Skeletal muscle tissue (tissue), 4 donors: Measurements from ENCODE around the gene MORN1. TPM values are rescaled to one million over a fixed set of nuclear protein-coding genes. Genes with fewer than 3 reads are reported as not detected.

Experiments
- H3K27ac ChIP-seq: one replicate; pipeline ENCODE4 v1.7.0; 2013; ENCODE audit warnings: mild to moderate bottlenecking, low read depth, low read length, inconsistent platforms
- H3K27me3 ChIP-seq, 3 donors: one replicate each; pipeline ENCODE4 v1.7.0; 2013; ENCODE audit warnings: low read length in 3 of 3; ENCODE audit not compliant: control insufficient read depth in 3 of 3, insufficient read depth in 3 of 3
- H3K36me3 ChIP-seq, 3 donors: one replicate each; pipeline ENCODE4 v1.7.0; 2013; ENCODE audit warnings: low read length in 3 of 3; ENCODE audit not compliant: control insufficient read depth in 3 of 3, insufficient read depth in 3 of 3
- H3K4me1 ChIP-seq, 3 donors: one replicate each; pipeline ENCODE4 v1.7.0; 2013; ENCODE audit warnings: low read length in 3 of 3, mild to moderate bottlenecking in 3 of 3; ENCODE audit not compliant: control insufficient read depth in 3 of 3, insufficient read depth in 3 of 3
- H3K4me3 ChIP-seq, 3 donors: one replicate each; pipeline ENCODE4 v1.7.0; 2013; ENCODE audit warnings: low read length in 3 of 3
- H3K9ac ChIP-seq, 3 donors: one replicate each; pipeline ENCODE4 v1.7.0; 2013; ENCODE audit warnings: low read length in 3 of 3, mild to moderate bottlenecking in 3 of 3, moderate library complexity in 2 of 3, low read depth in 1 of 3
- H3K9me3 ChIP-seq, 3 donors: one replicate each; pipeline ENCODE4 v1.7.0; 2013; ENCODE audit warnings: low read length in 3 of 3; ENCODE audit not compliant: control insufficient read depth in 3 of 3
- total RNA-seq: library from RNA; depleted of rRNA; stranded (reverse); fragments of >200 nt; gene quantifications from one replicate; pipeline ENCODE4 v1.2.3, GENCODE V29; 2014
- donor health status: Osteomylitis.

MORN1 gene
- total RNA-seq, 1 donor from 2014 or later, result 4.2 TPM

DNA sequence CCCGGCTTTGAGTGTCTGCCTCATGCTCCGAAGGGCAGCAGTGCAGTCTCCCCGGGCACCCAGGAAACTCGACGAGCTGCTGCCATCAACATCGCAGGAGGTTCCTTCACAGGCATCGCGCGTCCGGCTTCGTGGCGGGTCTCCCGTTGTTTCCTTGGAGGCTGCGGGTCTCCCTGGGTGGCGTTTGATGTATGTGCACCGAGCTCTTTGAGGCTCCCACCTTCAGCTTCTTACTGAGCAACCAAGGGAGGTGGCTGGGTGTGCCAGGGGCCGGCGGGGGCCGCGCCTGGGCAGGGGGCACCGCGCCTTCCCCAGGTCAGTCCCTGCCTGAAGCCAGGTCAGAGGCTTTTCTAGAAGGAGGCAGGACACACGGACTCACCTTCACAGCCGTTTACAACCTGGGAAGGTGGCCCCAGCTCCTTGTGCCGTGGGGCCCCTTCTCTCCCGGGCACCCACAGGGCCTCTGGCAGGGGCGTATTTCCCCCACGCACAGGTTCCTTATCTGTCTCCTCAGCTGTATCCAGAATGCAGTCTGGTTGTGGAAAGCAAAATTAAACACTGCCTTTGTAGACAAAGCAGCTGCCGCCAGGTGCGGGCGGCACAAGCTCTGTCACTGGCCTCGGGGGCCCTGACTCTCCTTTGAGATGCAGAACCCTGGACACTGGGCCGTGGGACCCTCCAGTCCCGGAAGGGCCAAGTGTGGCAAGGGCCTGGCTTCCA is 42.7 kb upstream of the MORN1 start:
- no peaks in the 10 kb centered on the region for H3K4me1 ChIP-seq
- H3K27ac ChIP-seq, result no peak overlapping the region
- H3K9me3 ChIP-seq, result no peaks in the 10 kb centered on the region
- peaks cover 49 to 65% (median 62%) of the 10 kb centered on the region in 3 donors for H3K27me3 ChIP-seq
- H3K4me3 ChIP-seq, result no peak overlapping the region
- no peak overlapping the region for H3K9ac ChIP-seq
- H3K36me3 ChIP-seq, result no peaks in the 10 kb centered on the region

DNA sequence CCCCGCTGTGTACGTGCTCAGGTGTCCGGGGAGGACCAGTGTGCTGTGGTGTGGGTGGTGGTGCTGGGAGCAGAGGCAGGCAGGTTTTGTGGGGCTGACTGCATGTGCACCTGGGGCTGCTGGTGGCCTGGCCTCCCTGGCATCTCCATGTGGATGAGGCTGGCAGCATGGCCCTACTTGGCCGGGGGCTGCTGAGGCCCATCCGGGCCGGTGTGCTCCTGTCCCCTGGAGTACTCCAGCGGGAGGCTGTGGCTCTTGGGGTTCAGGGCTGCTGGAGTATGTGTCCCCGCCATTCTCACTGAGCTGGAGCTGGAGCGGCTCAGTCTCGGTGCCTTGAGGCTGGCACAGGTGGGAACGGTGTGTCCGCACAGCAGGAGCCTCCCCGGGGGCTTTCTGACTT is 41.8 kb upstream of the MORN1 start:
- H3K9me3 ChIP-seq, result no peaks in the 10 kb centered on the region
- peaks cover 47 to 67% (median 63%) of the 10 kb centered on the region in 3 donors for H3K27me3 ChIP-seq
- H3K4me3 ChIP-seq, result no peak overlapping the region
- no peak overlapping the region for H3K27ac ChIP-seq
- no peaks in the 10 kb centered on the region for H3K4me1 ChIP-seq
- H3K9ac ChIP-seq, result no peak overlapping the region
- no peaks in the 10 kb centered on the region for H3K36me3 ChIP-seq

DNA sequence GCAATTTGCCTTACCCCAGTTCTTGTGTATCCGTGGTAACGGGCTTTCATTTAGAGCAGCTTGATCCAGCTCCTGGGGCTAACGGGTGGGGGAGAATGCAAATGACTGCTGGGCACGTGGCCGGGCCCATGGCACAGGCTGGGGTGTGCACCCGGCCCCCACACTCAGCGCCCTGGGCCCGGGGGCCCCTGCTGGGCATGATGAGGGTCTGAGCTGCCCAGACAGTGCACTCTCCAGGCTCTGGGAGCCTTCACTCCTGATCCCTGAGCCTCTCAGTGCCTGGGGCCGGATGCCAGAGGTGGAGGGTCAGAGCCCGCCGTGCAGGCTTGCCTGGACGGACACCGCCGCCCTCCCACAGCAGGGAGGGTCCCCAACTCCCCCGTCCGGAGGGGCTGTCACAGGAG is 41.1 kb upstream of the MORN1 start:
- Histone ChIP-seq H3K4me1 (no peaks in the 10 kb centered on the region), H3K4me3 (no peak overlapping the region), H3K27ac (no peak overlapping the region), H3K36me3 (no peaks in the 10 kb centered on the region), H3K9me3 (no peaks in the 10 kb centered on the region), H3K27me3 (peaks cover 43 to 69% (median 61%) of the 10 kb centered on the region in 3 donors), H3K9ac (no peak overlapping the region)

DNA sequence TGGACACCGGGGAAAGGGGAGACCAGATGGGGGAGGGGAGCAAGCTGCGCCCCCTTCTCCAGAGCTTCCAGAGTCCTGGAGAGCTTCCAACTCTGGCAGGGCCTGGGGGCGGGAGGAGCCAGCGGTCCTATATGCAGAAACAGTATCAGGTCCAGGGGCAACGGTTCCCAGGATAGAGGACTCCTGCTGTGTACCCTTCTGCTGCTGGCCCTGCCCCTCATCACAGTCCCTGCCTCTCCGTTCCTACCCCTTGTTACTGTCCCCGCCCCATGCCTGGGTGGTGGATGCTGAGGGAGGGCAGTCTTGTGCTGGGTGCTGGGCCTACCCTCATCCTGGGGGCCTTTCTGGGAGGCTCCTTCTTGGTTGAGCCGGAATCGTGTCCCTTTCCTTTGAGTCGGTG is 40.2 kb upstream of the MORN1 start:
- no peaks in the 10 kb centered on the region for H3K9me3 ChIP-seq
- H3K4me1 ChIP-seq, result no peaks in the 10 kb centered on the region
- no peak overlapping the region for H3K9ac ChIP-seq
- H3K36me3 ChIP-seq, result no peaks in the 10 kb centered on the region
- H3K27me3 ChIP-seq, result peaks cover 46 to 76% (median 63%) of the 10 kb centered on the region in 3 donors
- no peak overlapping the region for H3K4me3 ChIP-seq
- no peak overlapping the region for H3K27ac ChIP-seq

DNA sequence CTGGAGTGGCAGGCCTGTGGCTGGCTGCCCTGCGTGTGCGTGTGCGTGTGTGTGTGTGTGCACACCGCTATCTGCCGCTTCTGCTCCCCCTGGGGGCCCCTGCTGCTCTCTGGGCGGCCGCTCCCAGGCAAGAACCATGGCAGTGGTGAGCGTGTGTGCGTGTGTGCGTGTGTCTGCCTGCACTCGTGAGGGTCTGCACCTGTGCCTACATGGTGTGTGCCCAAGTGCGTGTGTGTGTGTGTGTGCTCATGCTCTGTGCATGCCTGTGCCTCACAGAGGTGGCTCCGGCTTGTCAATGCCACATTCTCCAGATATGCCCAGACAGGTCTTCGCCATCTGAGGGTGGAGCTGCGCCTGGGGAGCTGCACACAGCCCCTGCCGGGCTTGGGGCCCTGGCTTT is 39.7 kb upstream of the MORN1 start:
- Histone ChIP-seq H3K27ac (no peak overlapping the region), H3K36me3 (no peaks in the 10 kb centered on the region), H3K4me1 (no peaks in the 10 kb centered on the region), H3K9ac (no peak overlapping the region), H3K9me3 (no peaks in the 10 kb centered on the region), H3K4me3 (no peak overlapping the region), H3K27me3 (peaks cover 51 to 78% (median 67%) of the 10 kb centered on the region in 3 donors)

DNA sequence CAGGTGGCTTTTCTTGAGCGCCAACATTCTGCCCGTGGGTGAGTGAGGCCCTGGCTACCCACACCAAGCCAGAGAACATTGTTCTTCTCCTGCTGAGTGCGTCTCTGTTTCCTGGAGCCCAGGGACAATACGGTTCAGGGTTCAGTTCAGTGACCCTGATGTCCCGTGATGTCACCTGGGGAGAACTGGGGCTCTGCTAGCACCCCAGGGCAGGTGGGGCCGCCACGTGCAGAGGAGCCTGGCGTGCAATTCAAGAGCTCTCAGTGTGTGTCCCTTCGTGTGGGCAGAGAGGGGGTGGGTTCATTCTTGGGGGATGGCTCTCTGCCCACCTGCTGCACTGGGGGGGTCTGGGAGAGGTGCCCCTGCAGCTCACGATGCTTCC is 39.2 kb upstream of the MORN1 start:
- Histone ChIP-seq H3K27me3 (peaks cover 54 to 78% (median 70%) of the 10 kb centered on the region in 3 donors), H3K4me3 (no peak overlapping the region), H3K9ac (no peak overlapping the region), H3K4me1 (no peaks in the 10 kb centered on the region), H3K9me3 (no peaks in the 10 kb centered on the region), H3K27ac (no peak overlapping the region), H3K36me3 (no peaks in the 10 kb centered on the region)

DNA sequence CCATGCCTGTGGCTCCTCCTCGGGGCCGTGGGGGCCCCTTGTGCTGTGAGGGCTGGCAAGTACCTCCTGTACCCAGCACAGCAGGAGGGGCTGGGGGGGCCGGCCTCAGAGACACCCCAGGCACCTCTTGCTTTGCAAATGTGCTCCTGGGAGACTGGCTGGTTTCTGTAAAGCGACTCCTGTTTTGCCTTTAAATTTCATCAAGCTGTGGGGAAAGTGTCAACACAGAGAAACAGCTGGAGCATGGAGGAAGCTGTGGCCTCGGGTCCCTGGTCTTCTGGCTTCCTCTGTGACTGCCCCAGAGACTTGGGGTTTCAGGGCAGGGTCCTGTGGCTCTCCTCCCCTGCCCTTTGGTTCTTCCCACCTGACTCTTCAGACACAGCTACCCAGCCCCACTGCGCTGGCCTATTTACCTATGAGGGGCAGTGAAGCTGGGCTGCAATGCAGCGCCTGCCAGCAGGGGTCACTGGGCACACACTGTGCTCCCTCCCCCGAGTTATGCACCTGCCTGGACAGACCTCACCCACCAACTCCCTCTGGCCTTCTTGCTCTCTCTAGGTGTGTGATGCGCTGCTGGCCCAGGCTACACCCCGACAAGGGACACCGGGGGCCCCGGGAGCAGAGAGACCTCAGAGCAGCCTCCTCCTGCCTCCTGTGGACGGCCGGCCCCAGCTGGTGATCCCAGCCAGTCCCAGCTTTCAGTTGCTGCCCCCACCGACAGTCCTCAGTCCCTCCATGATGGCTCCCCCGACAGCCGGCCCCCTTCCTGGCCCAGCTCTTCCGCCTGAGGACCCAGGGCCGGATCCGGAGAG is 38.6 kb upstream of the MORN1 start:
- Histone ChIP-seq H3K4me3 (no peak overlapping the region), H3K27me3 (peaks cover 52 to 73% (median 70%) of the 10 kb centered on the region in 3 donors), H3K9ac (no peak overlapping the region), H3K4me1 (no peaks in the 10 kb centered on the region), H3K36me3 (no peaks in the 10 kb centered on the region), H3K9me3 (no peaks in the 10 kb centered on the region), H3K27ac (no peak overlapping the region)

DNA sequence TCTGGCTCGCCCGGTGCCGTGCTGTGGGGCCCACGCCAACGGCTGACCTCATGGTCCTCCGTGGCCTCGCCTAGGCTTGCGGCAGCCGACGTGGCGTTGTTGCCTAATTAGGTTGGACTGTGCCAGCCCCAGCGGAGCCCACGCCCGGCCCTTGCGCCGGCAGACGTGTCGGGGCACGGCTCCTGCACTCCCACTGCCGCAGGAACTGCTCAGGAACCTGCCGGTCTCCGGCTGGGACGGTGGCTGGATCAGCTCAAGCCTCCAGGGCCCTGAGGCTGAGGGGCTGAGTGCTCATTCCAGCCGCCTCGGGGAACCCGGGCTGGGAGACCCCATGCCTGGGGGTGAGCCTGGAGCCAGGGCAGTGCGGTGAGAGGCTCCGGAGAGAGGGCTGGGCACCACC is 37.1 kb upstream of the MORN1 start:
- Histone ChIP-seq H3K9me3 (peaks cover under 1 to 2% (median 1%) of the 10 kb centered on the region in 3 donors), H3K4me3 (no peak overlapping the region), H3K4me1 (no peaks in the 10 kb centered on the region), H3K36me3 (no peaks in the 10 kb centered on the region), H3K27me3 (peaks cover 42 to 62% (median 58%) of the 10 kb centered on the region in 3 donors), H3K9ac (no peak overlapping the region), H3K27ac (no peak overlapping the region)

DNA sequence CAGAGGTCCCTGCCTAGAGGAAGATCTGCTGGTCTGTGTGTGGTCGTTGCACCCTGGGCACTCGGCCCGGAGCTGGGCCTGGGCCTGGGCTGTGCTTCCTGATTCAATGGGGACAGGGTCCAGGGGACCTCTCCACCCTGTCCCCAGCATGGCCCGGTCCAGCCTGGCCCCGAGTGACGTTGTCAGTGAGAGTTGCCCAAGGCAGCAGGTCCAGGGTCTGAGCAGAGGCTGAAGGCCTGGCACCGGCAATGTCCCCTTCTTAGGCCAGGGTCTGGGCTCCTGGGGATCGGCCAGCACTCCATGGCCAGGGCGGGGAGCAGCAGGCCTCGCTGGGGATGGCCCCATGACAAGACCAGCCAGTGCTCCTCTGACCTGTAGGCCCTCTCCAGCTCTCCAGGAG is 36.6 kb upstream of the MORN1 start:
- Histone ChIP-seq H3K27ac (no peak overlapping the region), H3K36me3 (no peaks in the 10 kb centered on the region), H3K9ac (no peak overlapping the region), H3K27me3 (peaks cover 37 to 62% (median 53%) of the 10 kb centered on the region in 3 donors), H3K4me3 (no peak overlapping the region), H3K9me3 (peaks cover 2 to 7% (median 5%) of the 10 kb centered on the region in 3 donors), H3K4me1 (no peaks in the 10 kb centered on the region)

DNA sequence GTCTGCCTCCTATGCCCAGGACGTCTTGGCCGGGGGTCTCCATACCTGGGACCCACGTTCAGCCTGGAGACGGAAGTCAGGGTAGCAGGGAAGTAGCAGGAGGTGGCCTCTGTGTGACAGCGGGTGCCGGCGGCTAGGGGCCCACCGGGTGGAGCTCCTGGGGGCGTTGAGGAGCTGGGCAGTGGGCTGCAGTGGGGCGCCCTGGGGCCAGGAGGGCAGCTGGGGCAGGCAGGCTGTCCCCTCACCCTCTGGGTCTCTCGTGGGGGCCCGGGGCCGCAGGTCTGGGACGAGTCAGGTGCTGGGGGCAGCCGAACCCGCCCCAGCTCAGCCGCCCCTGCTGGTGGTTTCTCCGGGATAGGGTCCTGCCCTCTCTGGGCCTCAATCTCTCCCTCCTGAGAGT is 35.7 kb upstream of the MORN1 start:
- peaks cover 34 to 52% (median 43%) of the 10 kb centered on the region in 3 donors for H3K27me3 ChIP-seq

More for the DNA sequence above, 35.7 kb upstream of the MORN1 start:
- H3K9me3 ChIP-seq, result peaks cover 2 to 7% (median 5%) of the 10 kb centered on the region in 3 donors
- H3K4me1 ChIP-seq, result no peaks in the 10 kb centered on the region
- H3K9ac ChIP-seq, result no peak overlapping the region
- H3K36me3 ChIP-seq, result no peaks in the 10 kb centered on the region
- H3K4me3 ChIP-seq, result no peak overlapping the region
- H3K27ac ChIP-seq, result no peak overlapping the region
